AG09309 (cell line): ENCODE measurements around the gene ZFHX3.

ENCODE experiments used
- DNase-seq: peaks from one replicate; pipeline ENCODE4 v3.0.0-alpha.2; 2010; ENCODE audit warnings: low read depth
- H3K4me3 ChIP-seq: 2 replicates; pipeline ENCODE4 v1.5.1; 2011; ENCODE audit warnings: mild to moderate bottlenecking, low read depth, low read length, moderate library complexity; ENCODE audit not compliant: control insufficient read depth
- CTCF ChIP-seq: IDR thresholded peaks from 2 replicates; pipeline ENCODE4 v1.5.1; 2011; ENCODE audit warnings: mild to moderate bottlenecking, low read depth, low read length, inconsistent platforms; ENCODE audit not compliant: insufficient read depth, control insufficient read depth; ENCODE audit errors: missing control alignments

Gene ZFHX3

GRCh38 chr16:72969812-72970211 lies 78.1 kb downstream of the ZFHX3 start:
- no peak for TF ChIP-seq CTCF
- DNase-seq = no peak
- no peak overlapping the region for H3K4me3 ChIP-seq

DNA sequence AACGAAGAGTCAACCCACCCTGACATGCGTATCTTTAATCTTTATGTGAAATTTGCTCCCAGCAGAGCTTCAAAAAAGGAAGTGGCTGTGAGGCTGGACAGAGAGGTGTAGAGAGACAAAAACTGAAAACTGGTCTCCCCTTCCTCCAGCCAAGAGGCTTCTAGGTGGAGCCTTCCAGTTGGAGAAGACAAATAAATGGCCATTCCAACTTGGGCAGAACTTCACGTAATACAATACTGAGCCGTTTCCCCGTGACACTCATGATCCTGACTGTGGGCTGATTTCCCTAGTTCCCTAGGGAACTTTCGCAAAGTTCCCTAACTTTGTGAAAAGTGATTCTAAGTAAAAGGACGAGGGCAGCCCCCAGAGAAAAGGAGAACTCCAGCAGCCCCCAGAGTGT lies 78.8 kb downstream of the ZFHX3 start:
- no peak overlapping the region for H3K4me3 ChIP-seq
- no peak for DNase-seq
- TF ChIP-seq CTCF = no peak

DNA sequence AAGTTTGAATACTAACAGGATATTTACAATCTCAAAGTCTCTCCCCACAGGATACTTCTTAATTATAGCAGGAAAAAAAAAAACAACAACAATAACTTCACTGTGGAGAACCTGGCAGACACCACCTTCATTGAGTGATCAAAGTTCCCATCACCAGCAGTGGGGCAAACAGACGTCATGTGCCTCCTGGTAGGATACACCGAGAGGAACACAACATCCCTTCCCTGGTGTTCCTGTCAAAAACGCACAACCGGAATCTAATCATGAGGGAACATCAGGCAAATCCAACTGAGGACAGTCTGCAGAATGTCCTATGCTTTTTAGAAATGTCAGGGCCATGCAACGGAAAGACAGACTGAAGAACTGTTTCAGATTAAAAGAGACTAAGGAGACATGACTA lies 80.0 kb downstream of the ZFHX3 start:
- no peak for DNase-seq
- H3K4me3 ChIP-seq = no peak overlapping the region
- TF ChIP-seq CTCF = no peak

DNA sequence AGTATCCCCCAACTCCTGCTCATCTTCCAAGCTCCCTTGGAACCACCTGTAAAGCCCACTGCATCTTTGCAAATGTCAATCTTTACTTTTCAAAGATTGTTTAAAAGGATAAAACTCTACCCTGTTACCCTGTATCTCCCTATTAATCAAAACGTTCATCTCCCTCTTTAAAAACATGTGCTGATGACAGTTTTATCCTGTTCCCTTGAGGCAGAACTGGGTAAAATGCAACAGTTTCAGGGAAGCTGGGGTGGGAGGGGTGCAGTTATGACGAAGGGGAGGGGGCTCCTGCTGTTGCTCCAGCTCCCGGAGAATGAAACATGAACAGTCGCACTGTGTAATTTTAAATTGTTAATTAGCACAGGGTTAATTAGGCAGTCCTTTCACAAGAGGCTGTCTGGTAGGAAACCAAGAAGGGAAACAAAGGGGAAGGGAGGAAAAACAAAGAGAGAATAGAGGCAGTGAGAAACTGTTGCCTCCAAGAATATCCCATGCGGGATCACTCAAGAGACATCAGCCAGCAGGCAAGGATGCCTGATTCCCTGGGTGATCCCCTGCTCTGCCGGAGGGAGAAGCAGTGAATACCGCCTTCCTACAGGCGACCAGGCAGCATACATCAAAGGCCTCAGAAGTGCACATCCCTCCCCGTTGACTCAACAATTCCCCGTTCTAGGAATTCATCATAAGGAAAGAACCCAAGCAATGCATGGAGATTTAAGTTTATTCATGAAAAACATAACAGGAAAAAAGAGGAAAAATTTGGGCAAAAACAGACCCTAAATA lies 84.2 kb downstream of the ZFHX3 start:
- no peak for TF ChIP-seq CTCF
- DNase-seq = no peak
- no peak overlapping the region for H3K4me3 ChIP-seq

DNA sequence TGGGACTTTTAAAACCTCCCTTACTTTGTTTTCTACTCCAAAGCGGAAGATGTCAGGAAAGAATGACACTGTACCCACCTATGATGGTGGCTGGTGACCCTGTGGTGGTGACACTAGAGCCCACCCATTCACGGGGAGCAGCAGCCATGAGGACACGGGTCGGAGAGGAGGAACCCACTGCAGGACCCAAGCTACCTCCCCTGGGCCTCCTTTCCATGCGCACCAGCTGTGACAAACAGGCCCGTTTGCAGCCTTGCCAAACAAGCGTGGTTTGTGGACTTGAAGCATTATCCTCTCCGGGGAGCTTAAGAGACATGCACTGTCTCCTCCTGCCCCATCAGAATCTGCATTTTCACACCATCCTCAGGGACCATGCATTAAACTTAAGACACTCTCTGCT lies 85.6 kb downstream of the ZFHX3 start:
- DNase-seq = no peak
- TF ChIP-seq CTCF = no peak

GRCh38 chr16:72961863-72962262 lies 86.1 kb downstream of the ZFHX3 start:
- H3K4me3 ChIP-seq = no peak overlapping the region
- no peak for TF ChIP-seq CTCF
- no peak for DNase-seq

More for the DNA sequence above, 85.6 kb downstream of the ZFHX3 start:
- H3K4me3 ChIP-seq = no peak overlapping the region
